HEK293T (cell line): Measurements from ENCODE around the gene KRTAP10-3.

Experiments used
- ARNT ChIP-seq: fragments of 450-650 bp; IDR thresholded peaks from 2 replicates; pipeline ENCODE4 v1.6.1; 2017; ENCODE audit warnings: mild to moderate bottlenecking
- BHLHE40 ChIP-seq: fragments of 450-650 bp; IDR thresholded peaks from 2 replicates; pipeline ENCODE4 v1.6.1; 2016; ENCODE audit warnings: mild to moderate bottlenecking, moderate library complexity, borderline replicate concordance
- FOXA1 ChIP-seq: fragments of 450-650 bp; IDR thresholded peaks from 2 replicates; pipeline ENCODE4 v1.6.1; 2016; ENCODE audit warnings: mild to moderate bottlenecking
- FOXK2 ChIP-seq: fragments of 450-650 bp; IDR thresholded peaks from 2 replicates; pipeline ENCODE4 v1.6.1; 2016; ENCODE audit warnings: mild to moderate bottlenecking
- FOXM1 ChIP-seq: fragments of 450-650 bp; IDR thresholded peaks from 2 replicates; pipeline ENCODE4 v1.6.1; 2017; ENCODE audit warnings: mild to moderate bottlenecking, borderline replicate concordance
- HDGF ChIP-seq: fragments of 450-650 bp; IDR thresholded peaks from 2 replicates; pipeline ENCODE4 v1.6.1; 2017; ENCODE audit warnings: antibody characterized with exemption, borderline replicate concordance
- L3MBTL2 ChIP-seq: fragments of 450-650 bp; conservative IDR thresholded peaks from 2 replicates; pipeline ENCODE4 v1.6.1; 2016; ENCODE audit warnings: mild to moderate bottlenecking
- LEF1 ChIP-seq: fragments of 450-650 bp; IDR thresholded peaks from 2 replicates; pipeline ENCODE4 v1.6.1; 2017; ENCODE audit warnings: mild to moderate bottlenecking, borderline replicate concordance
- NFRKB ChIP-seq: fragments of 450-650 bp; IDR thresholded peaks from 2 replicates; pipeline ENCODE4 v1.6.1; 2016; ENCODE audit warnings: mild to moderate bottlenecking, moderate library complexity
- SP1 ChIP-seq: fragments of 450-650 bp; IDR thresholded peaks from 2 replicates; pipeline ENCODE4 v1.6.1; 2017
- SUZ12 ChIP-seq: fragments of 450-650 bp; IDR thresholded peaks from 2 replicates; pipeline ENCODE4 v1.6.1; 2016; ENCODE audit warnings: mild to moderate bottlenecking
- TARDBP ChIP-seq: fragments of 450-650 bp; IDR thresholded peaks from 2 replicates; pipeline ENCODE4 v1.6.1; 2016
- ZNF384 ChIP-seq: fragments of 450-650 bp; IDR thresholded peaks from 2 replicates; pipeline ENCODE4 v1.6.1; 2016
- TF ChIP-seq, protein P1 (sequence below): fragments of 450-650 bp; IDR thresholded peaks from 2 replicates; pipeline ENCODE4 v1.6.1; 2016

DNA sequence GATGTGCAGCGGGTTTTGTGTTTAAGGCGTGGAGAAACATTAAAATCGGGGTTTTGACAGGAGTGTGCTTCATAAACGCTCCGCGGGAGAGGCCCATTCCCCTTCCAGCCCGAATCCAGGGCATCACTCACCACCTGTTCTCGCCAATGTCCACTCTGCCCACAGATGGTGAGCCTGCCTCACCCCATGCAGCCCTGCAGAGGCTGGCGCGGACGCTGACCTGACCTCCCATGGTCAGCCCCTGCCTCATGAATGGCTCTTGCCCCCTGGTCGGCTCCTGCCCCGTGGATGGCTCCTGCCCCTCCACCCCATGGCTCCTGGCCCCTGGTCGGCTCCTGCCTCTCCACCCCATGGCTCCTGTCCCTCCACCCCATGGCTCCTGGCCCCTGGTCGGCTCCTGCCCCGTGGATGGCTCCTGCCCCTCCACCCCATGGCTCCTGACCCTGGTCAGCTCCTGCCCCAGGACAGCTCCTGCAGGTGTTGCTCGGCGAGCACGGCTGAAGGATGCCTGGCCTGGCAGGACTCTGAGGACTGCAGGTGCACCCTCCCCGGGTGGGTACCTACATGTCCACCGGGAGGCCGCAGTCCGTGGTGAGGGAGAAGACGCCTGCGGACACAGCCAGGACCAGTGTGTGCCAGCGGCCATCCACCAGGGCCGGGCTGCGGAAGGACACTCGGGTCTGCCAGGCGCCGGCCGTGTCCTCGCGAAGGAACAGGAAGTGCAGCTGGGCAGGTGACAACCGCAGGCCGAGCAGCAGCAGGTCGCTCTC is 25.3 kb downstream of the KRTAP10-3 start:
- TF ChIP-seq HDGF (no peak), FOXM1 (no peak), L3MBTL2 (no peak), BHLHE40 (no peak), SUZ12 (no peak), FOXA1 (no peak), SP1 (no peak), ZNF384 (no peak), TARDBP (no peak), FOXK2 (no peak), ARNT (no peak), NFRKB (no peak), LEF1 (no peak)
- TF ChIP-seq, protein P1, sequence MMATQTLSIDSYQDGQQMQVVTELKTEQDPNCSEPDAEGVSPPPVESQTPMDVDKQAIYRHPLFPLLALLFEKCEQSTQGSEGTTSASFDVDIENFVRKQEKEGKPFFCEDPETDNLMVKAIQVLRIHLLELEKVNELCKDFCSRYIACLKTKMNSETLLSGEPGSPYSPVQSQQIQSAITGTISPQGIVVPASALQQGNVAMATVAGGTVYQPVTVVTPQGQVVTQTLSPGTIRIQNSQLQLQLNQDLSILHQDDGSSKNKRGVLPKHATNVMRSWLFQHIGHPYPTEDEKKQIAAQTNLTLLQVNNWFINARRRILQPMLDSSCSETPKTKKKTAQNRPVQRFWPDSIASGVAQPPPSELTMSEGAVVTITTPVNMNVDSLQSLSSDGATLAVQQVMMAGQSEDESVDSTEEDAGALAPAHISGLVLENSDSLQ: no peak
